Midbrain (tissue), 1 donor: ENCODE data around the gene LINC00237.
A peak's percentile ranks its signal among the peaks of the same experiment; 100 is the strongest.

ENCODE experiments used
- DNase-seq: peaks from one replicate; lab custom pipeline; 2025; lab: John Stamatoyannopoulos, UW

LINC00237 gene

GRCh38 chr20:21106171-21107017, at the start of gene LINC00237:
Gene LINC00237 (minus strand): TSS chr20:21106358.
- DNase-seq, result no peak

GRCh38 chr20:21155268-21155667, 49.1 kb upstream of the LINC00237 start:
- DNase-seq, result no peak

GRCh38 chr20:21154692-21155091, 48.5 kb upstream of the LINC00237 start:
- no peak for DNase-seq

- DNase-seq, result no peak
These were observed 45.6 kb upstream of the LINC00237 start for GRCh38 chr20:21151791-21152190.

GRCh38 chr20:21149344-21149743, 43.2 kb upstream of the LINC00237 start:
- no peak for DNase-seq

GRCh38 chr20:21147593-21147992, 41.4 kb upstream of the LINC00237 start:
- DNase-seq, result no peak

GRCh38 chr20:21146215-21146614, 40.1 kb upstream of the LINC00237 start:
- no peak for DNase-seq

- no peak for DNase-seq
These were observed 39.3 kb upstream of the LINC00237 start for GRCh38 chr20:21145424-21145823.

- no peak for DNase-seq
These were observed 37.2 kb upstream of the LINC00237 start for GRCh38 chr20:21143194-21143890.

GRCh38 chr20:21141825-21142224, 35.7 kb upstream of the LINC00237 start:
- DNase-seq, result no peak

GRCh38 chr20:21139881-21140566, 33.9 kb upstream of the LINC00237 start:
- no peak for DNase-seq

GRCh38 chr20:21137078-21137477, 30.9 kb upstream of the LINC00237 start:
- no peak for DNase-seq

- DNase-seq, result no peak
These were observed 30.0 kb upstream of the LINC00237 start for GRCh38 chr20:21136015-21136732.

GRCh38 chr20:21134883-21135493, 28.8 kb upstream of the LINC00237 start:
- DNase-seq, result no peak

- DNase-seq, result no peak
These were observed 27.9 kb upstream of the LINC00237 start for GRCh38 chr20:21133917-21134622.

- DNase-seq, result no peak
These were observed 27.2 kb upstream of the LINC00237 start for GRCh38 chr20:21133404-21133803.

- DNase-seq, result no peak
These were observed 23.7 kb upstream of the LINC00237 start for GRCh38 chr20:21129861-21130260.

- DNase-seq, result no peak
These were observed 21.2 kb upstream of the LINC00237 start for GRCh38 chr20:21127201-21127981.

- DNase-seq, result peak; percentile 23
These were observed 20.4 kb upstream of the LINC00237 start for GRCh38 chr20:21126581-21126870.

- DNase-seq, result peak; percentile 97
These were observed 19.9 kb upstream of the LINC00237 start, which contains the start of gene KIZ for GRCh38 chr20:21125849-21126580. Gene KIZ (plus strand): TSS chr20:21126082. CDS start chr20:21126116, 34 bp downstream.
